Activated CD4-positive, alpha-beta T cell treated with anti-CD3 and anti-CD28 coated beads for 36 hours (primary cell): Measurements from ENCODE around the gene CIP2A. TPM values are rescaled to one million over a fixed set of nuclear protein-coding genes. Genes with fewer than 3 reads are reported as not detected.

Experiments
- ATAC-seq: fragments of 200-7000 bp; cut with Tn5 transposase; one replicate; pipeline ENCODE4 v1.10.0; 2021; ENCODE audit warnings: mild to moderate bottlenecking, moderate library complexity
- CTCF ChIA-PET: fragments of 350-600 bp; sonication (Branson Sonifier 250); formaldehyde crosslinking; loops from one replicate; lab custom pipeline; 2021; ENCODE audit warnings: antibody characterized with exemption; lab: Charles Lee
- POLR2A ChIA-PET: fragments of 350-600 bp; sonication (Branson Sonifier 250); formaldehyde crosslinking; loops from one replicate; lab custom pipeline; 2021; ENCODE audit warnings: antibody characterized with exemption, inconsistent platforms; lab: Charles Lee
- DNase-seq: peaks from one replicate; pipeline ENCODE4 v3.0.0-alpha.2; 2020
- H3K27ac Mint-ChIP-seq: one replicate; pipeline ENCODE4 v1.8.0; 2021; ENCODE audit warnings: mixed read lengths
- H3K27me3 Mint-ChIP-seq: one replicate; pipeline ENCODE4 v1.8.0; 2021; ENCODE audit warnings: mixed read lengths
- H3K36me3 Mint-ChIP-seq: one replicate; pipeline ENCODE4 v1.8.0; 2021; ENCODE audit warnings: low read depth, mixed read lengths
- H3K4me1 Mint-ChIP-seq: one replicate; pipeline ENCODE4 v1.8.0; 2021; ENCODE audit warnings: mixed read lengths
- H3K4me3 Mint-ChIP-seq: one replicate; pipeline ENCODE4 v1.8.0; 2021; ENCODE audit warnings: mild to moderate bottlenecking, moderate library complexity, mixed read lengths
- H3K9me3 Mint-ChIP-seq: one replicate; pipeline ENCODE4 v1.8.0; 2021; ENCODE audit warnings: low read depth, mixed read lengths
- intact Hi-C, 2 experiments: fragments of 100-400 bp; cut with DNase I in 1 of 2; cut with micrococcal nuclease in 1 of 2; formaldehyde crosslinking; loops; one replicate each; pipeline versions ENCODE4 v1.14.2 to v1.15.1; 2022 to 2024; cut with DNase I, micrococcal nuclease
- total RNA-seq, 2 experiments: library from RNA; stranded (reverse); gene quantifications; one replicate each; pipeline ENCODE4 v1.2.3, GENCODE V29; 2021

CIP2A gene
- total RNA-seq, 2 experiments from 2014 or later: 47.8 to 58.5 TPM

DNA sequence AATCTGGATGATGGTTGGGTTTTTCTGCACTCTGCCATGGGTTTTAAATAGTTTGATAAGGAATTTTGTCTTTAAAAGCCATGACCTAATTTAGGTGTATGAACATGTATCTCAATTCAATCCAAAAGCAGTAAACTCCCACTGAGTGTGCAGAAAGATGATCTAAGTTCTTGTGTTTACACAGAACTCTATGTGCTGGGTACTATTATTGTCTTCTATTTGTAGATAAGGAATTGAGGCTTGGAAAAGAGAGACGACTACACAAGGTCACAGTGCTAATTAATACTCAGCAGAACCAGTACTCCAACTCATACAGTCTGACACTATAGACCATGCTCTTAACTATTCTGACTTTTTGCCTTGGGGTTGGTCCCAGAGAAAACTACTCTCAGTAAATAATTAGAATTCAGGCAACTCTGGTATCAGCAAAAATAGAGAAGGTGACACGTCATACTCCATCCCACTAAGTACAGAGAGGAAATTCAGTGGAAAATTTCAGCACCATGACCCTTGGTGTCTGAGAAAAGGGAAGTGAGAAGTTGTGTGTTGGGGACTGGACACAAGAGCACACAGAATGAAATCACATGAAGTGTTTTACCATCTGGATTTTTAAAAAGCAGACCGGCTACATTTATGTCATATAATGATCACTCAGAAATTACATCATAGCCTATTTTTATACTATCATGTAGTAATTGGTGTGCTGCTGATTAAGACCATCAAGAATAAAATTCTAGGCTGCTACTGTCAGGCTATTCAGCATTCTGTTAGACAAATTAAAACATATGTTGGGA lies 60.6 kb downstream of the CIP2A start:
- Mint-ChIP-seq H3K27ac (no peak overlapping the region), H3K9me3 (no peaks in the 10 kb centered on the region), H3K4me1 (no peaks in the 10 kb centered on the region), H3K36me3 (no peaks in the 10 kb centered on the region), H3K4me3 (no peak overlapping the region), H3K27me3 (peaks cover 13% of the 10 kb centered on the region)
- CTCF ChIA-PET: no interaction called here
- intact Hi-C loops: no loop called here
- ATAC-seq (no peak), DNase-seq (no peak)
- POLR2A ChIA-PET: no interaction called here

DNA sequence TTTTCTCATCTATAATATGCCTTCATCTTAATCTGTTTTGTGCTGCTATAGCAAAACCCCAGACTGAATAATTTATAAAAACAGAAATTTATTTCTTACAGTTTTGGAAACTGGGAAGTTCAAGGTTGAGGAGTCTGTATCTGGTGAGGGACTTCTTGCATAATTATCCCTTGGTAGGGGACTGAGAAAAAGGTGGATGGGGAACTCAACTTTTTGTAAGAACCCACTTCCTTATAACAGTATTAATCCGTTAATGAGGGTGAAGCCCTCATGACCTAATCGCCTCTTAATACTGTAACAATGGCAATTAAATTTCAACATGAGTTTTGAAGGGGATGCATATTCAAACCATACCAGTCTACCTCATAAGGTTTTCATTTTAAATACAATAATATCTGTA lies 61.4 kb downstream of the CIP2A start:
- ChIA-PET POLR2A (no interaction called here), CTCF (interaction anchor here (0.6 kb wide), 1 partner anchor 25 kb away, joined by 4 read pairs; no protein-coding TSS in a partner anchor)
- Mint-ChIP-seq H3K27me3 (peaks cover 13% of the 10 kb centered on the region), H3K4me3 (no peak overlapping the region), H3K27ac (no peak overlapping the region), H3K9me3 (no peaks in the 10 kb centered on the region), H3K36me3 (no peaks in the 10 kb centered on the region), H3K4me1 (no peaks in the 10 kb centered on the region)
- intact Hi-C loops: no loop called here
- DNase-seq (no peak), ATAC-seq (no peak)

DNA sequence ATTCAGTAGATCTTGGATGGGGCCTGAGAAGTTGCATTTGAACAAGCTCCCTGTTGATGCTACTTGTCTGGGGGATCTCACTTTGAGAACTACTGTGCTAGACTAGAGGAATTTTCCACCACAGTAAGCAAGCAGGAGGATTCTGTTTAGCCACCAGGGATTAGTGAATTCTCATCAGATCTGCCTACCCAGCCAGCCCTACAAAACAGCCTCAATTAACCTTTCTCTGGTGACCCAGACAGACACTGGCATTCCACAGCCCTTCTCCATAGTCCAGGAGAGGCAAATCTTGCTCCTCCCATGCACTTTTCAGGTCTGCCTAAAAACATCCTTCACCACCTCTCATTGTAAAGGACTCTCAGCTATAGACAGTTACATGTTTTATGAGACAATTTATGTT lies 62.1 kb downstream of the CIP2A start:
- DNase-seq: no peak
- ChIA-PET POLR2A (no interaction called here), CTCF (interaction anchor here (0.6 to 0.9 kb wide), 2 partner anchors 24 to 26 kb away, joined by 3 to 4 read pairs; no protein-coding TSS in a partner anchor)
- Mint-ChIP-seq H3K4me1 (no peaks in the 10 kb centered on the region), H3K27me3 (peaks cover 13% of the 10 kb centered on the region), H3K27ac (no peak overlapping the region), H3K9me3 (no peaks in the 10 kb centered on the region), H3K4me3 (no peak overlapping the region), H3K36me3 (no peaks in the 10 kb centered on the region)
- intact Hi-C loops: no loop called here
- no peak for ATAC-seq

DNA sequence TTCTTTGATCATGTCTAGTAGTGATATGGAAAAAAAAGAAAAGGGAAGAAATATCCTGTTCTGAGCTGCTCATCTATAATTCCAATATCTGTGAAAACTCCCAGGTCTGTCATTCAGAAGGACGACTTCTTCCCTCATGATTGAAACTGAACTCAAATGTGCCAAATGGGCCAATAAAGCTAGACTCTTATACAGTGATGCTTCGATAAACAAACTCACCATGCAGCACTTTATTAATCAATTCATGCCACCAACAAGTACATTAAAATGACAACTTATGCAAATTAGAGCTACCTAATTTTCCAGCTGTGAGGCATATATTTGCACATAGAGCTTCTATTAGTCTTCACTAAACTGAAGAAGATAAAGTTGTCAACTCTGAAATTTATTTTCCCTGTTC lies 63.3 kb downstream of the CIP2A start:
- ChIA-PET CTCF (interaction anchor here (0.6 to 2.3 kb wide), 5 partner anchors 9 to 122 kb away, joined by 3 to 7 read pairs (median 4); no protein-coding TSS in a partner anchor), POLR2A (interaction anchor here (0.6 kb wide), 1 partner anchor 497 kb away, joined by 5 read pairs; no protein-coding TSS in a partner anchor)
- H3K4me1 Mint-ChIP-seq: no peaks in the 10 kb centered on the region
- intact Hi-C loops: no loop called here
- H3K36me3 Mint-ChIP-seq: no peaks in the 10 kb centered on the region
- no peaks in the 10 kb centered on the region for H3K9me3 Mint-ChIP-seq
- H3K4me3 Mint-ChIP-seq: no peak overlapping the region
- H3K27ac Mint-ChIP-seq: no peak overlapping the region
- H3K27me3 Mint-ChIP-seq: peaks cover 11% of the 10 kb centered on the region
- DNase-seq (no peak), ATAC-seq (no peak)

DNA sequence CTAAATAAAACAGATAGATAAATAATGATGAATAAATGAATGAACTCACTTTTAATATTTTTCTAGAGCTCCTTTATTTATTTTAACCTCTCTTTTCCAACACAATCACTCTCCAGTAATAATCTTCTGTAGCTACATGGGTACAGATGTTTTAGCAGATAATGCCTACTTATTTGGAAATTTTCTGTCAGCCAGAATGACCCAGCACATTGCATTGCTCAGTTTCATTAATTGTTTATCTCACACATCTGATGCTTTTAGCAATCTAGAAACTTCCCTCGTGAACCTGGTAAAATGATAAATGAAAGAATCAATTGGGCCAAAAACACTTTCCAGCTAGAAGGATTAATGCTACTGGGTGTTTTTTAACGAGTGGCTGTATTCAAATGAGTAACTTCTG lies 64.0 kb downstream of the CIP2A start:
- Mint-ChIP-seq H3K9me3 (no peaks in the 10 kb centered on the region), H3K4me1 (no peaks in the 10 kb centered on the region), H3K27me3 (peaks cover 6% of the 10 kb centered on the region), H3K4me3 (no peak overlapping the region), H3K27ac (no peak overlapping the region), H3K36me3 (no peaks in the 10 kb centered on the region)
- POLR2A ChIA-PET: interaction anchor here (0.6 kb wide), 1 partner anchor 496 kb away, joined by 5 read pairs; no protein-coding TSS in a partner anchor
- no peak for ATAC-seq
- no peak for DNase-seq
- intact Hi-C loops: no loop called here
- CTCF ChIA-PET: interaction anchor here (0.9 to 2.3 kb wide), 4 partner anchors 9 to 38 kb away, joined by 3 to 7 read pairs (median 4); no protein-coding TSS in a partner anchor

DNA sequence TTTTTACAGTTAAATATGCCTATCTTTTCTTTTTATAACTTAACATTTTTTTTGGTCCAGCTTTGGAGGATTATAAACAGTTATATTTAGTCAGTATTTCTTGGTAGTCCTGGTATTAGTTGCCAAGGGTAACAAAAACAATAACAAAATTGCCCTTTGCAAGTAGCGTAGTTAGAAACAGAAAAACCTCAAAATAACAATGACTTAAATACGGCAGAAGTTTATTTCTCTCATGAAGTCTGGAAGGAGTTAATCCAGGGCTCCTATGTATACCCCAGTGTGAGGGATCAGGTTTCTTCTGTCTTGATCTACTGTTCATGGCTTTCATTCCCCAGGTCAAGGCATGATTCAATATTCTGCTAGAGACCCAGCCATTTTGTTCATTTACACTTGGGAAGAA lies 64.7 kb downstream of the CIP2A start:
- no peak for ATAC-seq
- DNase-seq: no peak
- ChIA-PET POLR2A (no interaction called here), CTCF (interaction anchor here (0.9 to 2.3 kb wide), 2 partner anchors 15 to 28 kb away, joined by 3 to 6 read pairs; no protein-coding TSS in a partner anchor)
- intact Hi-C loops: no loop called here
- H3K9me3 Mint-ChIP-seq: no peaks in the 10 kb centered on the region
- no peak overlapping the region for H3K4me3 Mint-ChIP-seq
- peaks cover 3% of the 10 kb centered on the region for H3K27me3 Mint-ChIP-seq
- no peak overlapping the region for H3K27ac Mint-ChIP-seq
- H3K4me1 Mint-ChIP-seq: no peaks in the 10 kb centered on the region
- H3K36me3 Mint-ChIP-seq: no peaks in the 10 kb centered on the region

DNA sequence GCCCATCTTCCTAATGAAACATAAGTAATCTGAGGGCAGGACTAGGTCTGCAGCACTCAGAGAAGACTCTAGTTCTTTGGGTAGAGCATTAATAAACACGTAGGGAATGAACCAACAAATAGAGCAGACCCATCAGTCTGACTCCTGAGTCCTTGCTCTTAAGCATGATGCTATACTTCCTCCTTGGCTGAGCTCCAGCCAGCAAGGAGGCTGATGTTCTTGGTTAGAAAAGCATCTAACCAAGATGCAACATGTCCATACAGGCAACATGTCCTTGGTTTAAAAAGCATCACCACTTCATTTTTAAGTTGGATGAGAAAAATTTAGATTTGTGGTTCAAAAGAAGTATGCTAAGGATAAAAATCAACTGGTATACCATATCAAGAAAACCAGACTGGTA lies 70.3 kb downstream of the CIP2A start:
- H3K4me3 Mint-ChIP-seq: no peak overlapping the region
- no peaks in the 10 kb centered on the region for H3K4me1 Mint-ChIP-seq
- ATAC-seq (no peak), DNase-seq (no peak)
- ChIA-PET CTCF (no interaction called here), POLR2A (no interaction called here)
- no peaks in the 10 kb centered on the region for H3K36me3 Mint-ChIP-seq
- H3K9me3 Mint-ChIP-seq: no peaks in the 10 kb centered on the region
- H3K27me3 Mint-ChIP-seq: no peaks in the 10 kb centered on the region
- no peak overlapping the region for H3K27ac Mint-ChIP-seq
- intact Hi-C loops: no loop called here

DNA sequence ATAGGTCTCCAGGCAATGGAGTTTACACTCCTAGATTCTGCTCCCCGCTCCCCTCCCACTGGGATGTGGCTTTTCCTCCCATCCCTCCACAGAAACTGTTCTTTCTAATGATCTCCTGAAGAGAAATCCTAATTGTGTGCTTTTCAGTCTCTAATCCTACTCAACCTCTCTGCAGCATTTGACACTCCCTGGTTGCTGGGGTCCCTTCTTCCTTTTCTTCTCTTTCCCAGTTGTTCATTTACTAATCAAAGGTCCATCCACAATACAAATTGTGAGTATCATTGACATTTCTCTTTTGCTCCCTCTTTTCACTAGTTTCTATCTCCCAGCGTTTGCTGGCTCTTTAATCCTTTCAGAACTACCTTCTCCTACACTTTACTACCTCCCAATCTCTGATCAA lies 72.4 kb downstream of the CIP2A start:
- H3K27me3 Mint-ChIP-seq: no peaks in the 10 kb centered on the region
- intact Hi-C loops: no loop called here
- no peaks in the 10 kb centered on the region for H3K9me3 Mint-ChIP-seq
- no peak overlapping the region for H3K4me3 Mint-ChIP-seq
- H3K4me1 Mint-ChIP-seq: no peaks in the 10 kb centered on the region
- ATAC-seq (no peak), DNase-seq (no peak)
- no peaks in the 10 kb centered on the region for H3K36me3 Mint-ChIP-seq
- CTCF ChIA-PET: no interaction called here
- no peak overlapping the region for H3K27ac Mint-ChIP-seq
- POLR2A ChIA-PET: no interaction called here

DNA sequence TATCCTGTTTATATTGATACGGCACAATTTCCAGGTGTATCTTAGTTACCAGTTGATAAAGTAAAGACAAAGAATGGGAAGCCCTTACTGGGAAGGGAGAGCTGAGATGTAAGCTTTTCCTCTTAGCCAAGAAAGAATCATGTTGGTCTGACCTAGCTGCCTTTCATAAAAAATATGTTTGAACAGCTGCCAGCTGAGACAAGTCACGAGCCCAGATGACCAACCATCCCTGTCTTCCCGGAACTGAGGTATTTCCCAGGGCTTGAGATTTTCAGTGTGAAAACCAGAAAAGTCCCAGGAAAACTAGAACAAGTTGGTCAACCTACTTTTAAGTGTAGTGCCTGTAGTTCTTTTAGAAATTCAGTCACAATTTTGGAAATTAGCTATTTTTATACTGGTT lies 75.3 kb downstream of the CIP2A start:
- no peak for ATAC-seq
- H3K4me3 Mint-ChIP-seq: no peak overlapping the region
- H3K9me3 Mint-ChIP-seq: no peaks in the 10 kb centered on the region
- no peaks in the 10 kb centered on the region for H3K36me3 Mint-ChIP-seq
- intact Hi-C loops: no loop called here
- CTCF ChIA-PET: interaction anchor here (0.9 kb wide), 1 partner anchor 25 kb away, joined by 3 read pairs; no protein-coding TSS in a partner anchor
- no peak overlapping the region for H3K27ac Mint-ChIP-seq
- H3K4me1 Mint-ChIP-seq: no peaks in the 10 kb centered on the region
- no peaks in the 10 kb centered on the region for H3K27me3 Mint-ChIP-seq
- no peak for DNase-seq
- POLR2A ChIA-PET: no interaction called here

DNA sequence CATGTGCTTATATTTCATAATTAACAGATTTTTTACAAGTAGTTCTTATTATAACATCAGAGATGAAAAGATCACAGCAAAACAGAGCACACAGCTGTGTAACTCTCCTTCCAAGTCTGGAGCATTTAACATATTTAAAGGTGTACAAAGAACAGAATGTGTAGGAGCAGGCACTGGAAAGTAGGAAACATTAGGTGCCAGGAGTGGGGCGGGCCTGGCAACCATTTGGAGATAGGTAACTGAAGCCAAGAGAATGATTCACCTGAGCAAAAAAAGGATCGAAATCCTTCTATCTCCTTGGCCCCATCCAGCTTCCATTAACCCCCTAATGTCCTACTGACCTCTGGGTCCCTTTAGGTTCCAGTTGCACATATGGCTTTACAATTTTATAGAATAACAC lies 76.6 kb downstream of the CIP2A start:
- ChIA-PET CTCF (interaction anchor here (1.2 kb wide), 1 partner anchor 17 kb away, joined by 4 read pairs; no protein-coding TSS in a partner anchor), POLR2A (no interaction called here)
- DNase-seq (no peak), ATAC-seq (no peak)
- Mint-ChIP-seq H3K36me3 (no peaks in the 10 kb centered on the region), H3K9me3 (no peaks in the 10 kb centered on the region), H3K27me3 (no peaks in the 10 kb centered on the region), H3K27ac (no peak overlapping the region), H3K4me1 (no peaks in the 10 kb centered on the region), H3K4me3 (no peak overlapping the region)
- intact Hi-C loops: no loop called here

DNA sequence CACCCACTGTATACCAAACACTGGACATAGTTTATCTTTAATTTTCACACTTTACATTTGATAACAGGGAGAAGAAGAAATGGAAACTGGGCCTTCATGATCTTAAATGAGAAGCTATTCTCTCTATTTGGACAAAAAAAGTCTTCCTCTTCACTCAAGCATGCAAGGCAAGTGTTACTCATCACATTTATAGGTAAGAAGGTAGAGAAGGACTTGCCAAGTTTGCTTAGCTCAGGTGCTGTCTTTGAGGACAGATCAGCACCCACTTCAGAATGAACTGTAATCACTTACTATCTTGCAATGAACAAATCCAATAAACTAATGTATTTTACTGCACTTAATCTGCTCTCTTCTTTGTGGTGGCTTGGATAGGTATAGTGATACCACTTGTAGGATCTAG lies 77.7 kb downstream of the CIP2A start:
- H3K9me3 Mint-ChIP-seq: no peaks in the 10 kb centered on the region
- H3K4me1 Mint-ChIP-seq: no peaks in the 10 kb centered on the region
- no peak for DNase-seq
- H3K27ac Mint-ChIP-seq: no peak overlapping the region
- CTCF ChIA-PET: interaction anchor here (0.6 kb wide), 1 partner anchor 33 kb away, joined by 4 read pairs; no protein-coding TSS in a partner anchor
- no peak for ATAC-seq
- intact Hi-C loops: no loop called here
- no peaks in the 10 kb centered on the region for H3K27me3 Mint-ChIP-seq
- POLR2A ChIA-PET: no interaction called here
- H3K4me3 Mint-ChIP-seq: no peak overlapping the region
- H3K36me3 Mint-ChIP-seq: no peaks in the 10 kb centered on the region

DNA sequence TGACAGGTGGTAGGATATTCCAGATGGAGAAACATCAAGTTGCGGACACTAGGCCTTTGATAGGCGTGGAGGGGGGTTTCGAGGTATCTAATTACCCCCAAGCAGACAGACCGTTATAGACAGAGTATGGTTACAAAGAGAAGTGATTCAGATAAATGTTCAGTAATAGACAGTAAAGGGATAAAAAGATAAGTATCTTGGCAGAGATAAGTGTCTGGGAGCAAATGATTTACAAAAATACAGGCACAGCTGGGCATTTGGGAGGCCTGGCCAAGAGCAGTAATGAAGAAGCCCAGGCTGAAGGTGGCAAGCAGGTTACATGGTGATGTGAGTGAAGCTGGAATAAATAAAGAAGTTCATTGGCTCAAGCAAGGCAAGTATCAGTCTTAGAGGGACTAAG lies 78.2 kb downstream of the CIP2A start:
- POLR2A ChIA-PET: no interaction called here
- H3K27me3 Mint-ChIP-seq: no peaks in the 10 kb centered on the region
- ATAC-seq (no peak), DNase-seq (no peak)
- no peak overlapping the region for H3K27ac Mint-ChIP-seq
- CTCF ChIA-PET: no interaction called here
- H3K4me3 Mint-ChIP-seq: no peak overlapping the region
- H3K36me3 Mint-ChIP-seq: no peaks in the 10 kb centered on the region
- intact Hi-C loops: no loop called here
- no peaks in the 10 kb centered on the region for H3K4me1 Mint-ChIP-seq
- no peaks in the 10 kb centered on the region for H3K9me3 Mint-ChIP-seq
